Lower lobe of right lung (tissue), 2 donors: Measurements from ENCODE around the gene DMKN. TPM values are rescaled to one million over a fixed set of nuclear protein-coding genes. Genes with fewer than 3 reads are reported as not detected.
A peak's percentile ranks its signal among the peaks of the same experiment; 100 is the strongest.
"Not testable (repeated sequence)": the region's sequence is repeated elsewhere in the genome, so short reads cannot be mapped to it uniquely, and the experiment has no call there.

ENCODE experiments used
- ATAC-seq, 2 donors: fragments of 200-7000 bp; cut with Tn5 transposase; one replicate each; pipeline ENCODE4 v1.9.1; 2020 to 2022; ENCODE audit warnings: mild to moderate bottlenecking in 2 of 2, moderate library complexity in 2 of 2
- DNase-seq: peaks from one replicate; pipeline ENCODE4 v3.0.0-alpha.2; 2020
- H3K27ac ChIP-seq: fragments of 200-600 bp; one replicate; pipeline ENCODE4 v1.8.0; 2022
- H3K27me3 ChIP-seq: fragments of 200-600 bp; one replicate; pipeline ENCODE4 v1.8.0; 2022; ENCODE audit warnings: low read depth
- H3K36me3 ChIP-seq: fragments of 200-600 bp; one replicate; pipeline ENCODE4 v1.8.0; 2022; ENCODE audit warnings: mild to moderate bottlenecking
- H3K4me1 ChIP-seq: fragments of 200-600 bp; one replicate; pipeline ENCODE4 v1.8.0; 2022
- H3K4me3 ChIP-seq: fragments of 200-600 bp; one replicate; pipeline ENCODE4 v1.8.0; 2022; ENCODE audit warnings: mild to moderate bottlenecking
- H3K9me3 ChIP-seq: fragments of 200-600 bp; one replicate; pipeline ENCODE4 v1.8.0; 2022
- intact Hi-C: fragments of 100-400 bp; cut with DNase I; formaldehyde crosslinking; loops from one replicate; pipeline ENCODE4 v1.11.0; 2022
- total RNA-seq: library from RNA; stranded (reverse); fragmentation: NEBNext Ultra II Directional; extraction: Animal tissue kit (Norgen Biotek cat#: 25700); gene quantifications from one replicate; pipeline ENCODE4 v1.2.1, GENCODE V29; 2021
- TF ChIP-seq, protein P1 (sequence below): fragments of 200-600 bp; IDR thresholded peaks from one replicate; pipeline ENCODE4 v1.8.0; 2022; ENCODE audit warnings: antibody characterized with exemption, mild to moderate bottlenecking
- donor health status: DM: no; HTN: yes; CAD: no; lungs with severe emphysema.

Gene DMKN
- total RNA-seq, 1 donor from 2014 or later = 70.7 TPM

DNA sequence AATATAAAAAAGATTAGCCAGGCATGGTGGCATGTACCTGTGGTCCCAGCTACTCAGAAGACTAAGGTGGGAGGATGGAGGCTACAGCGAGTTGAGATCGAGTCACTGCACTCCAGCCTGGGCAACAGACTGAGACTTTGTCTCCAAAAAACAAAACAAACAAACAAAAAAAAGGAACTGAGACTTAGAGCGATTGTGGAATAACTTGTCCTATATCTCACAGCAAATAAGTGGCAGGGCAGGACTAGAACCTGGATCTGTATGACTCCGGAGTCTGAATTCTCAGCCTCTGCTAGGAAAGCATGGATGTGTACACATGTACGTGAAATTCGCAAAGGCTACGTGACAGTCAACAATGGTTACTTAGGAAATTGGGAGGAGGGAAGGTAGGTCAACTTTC lies 43.3 kb downstream of the DMKN start:
- peaks cover 5% of the 10 kb centered on the region for H3K4me1 ChIP-seq
- H3K27me3 ChIP-seq = no peaks in the 10 kb centered on the region
- intact Hi-C loops = no loop called here
- ATAC-seq (no peak), DNase-seq (no peak)
- no peak overlapping the region for H3K4me3 ChIP-seq
- no peaks in the 10 kb centered on the region for H3K36me3 ChIP-seq
- no peak overlapping the region for H3K27ac ChIP-seq
- TF ChIP-seq, protein P1, sequence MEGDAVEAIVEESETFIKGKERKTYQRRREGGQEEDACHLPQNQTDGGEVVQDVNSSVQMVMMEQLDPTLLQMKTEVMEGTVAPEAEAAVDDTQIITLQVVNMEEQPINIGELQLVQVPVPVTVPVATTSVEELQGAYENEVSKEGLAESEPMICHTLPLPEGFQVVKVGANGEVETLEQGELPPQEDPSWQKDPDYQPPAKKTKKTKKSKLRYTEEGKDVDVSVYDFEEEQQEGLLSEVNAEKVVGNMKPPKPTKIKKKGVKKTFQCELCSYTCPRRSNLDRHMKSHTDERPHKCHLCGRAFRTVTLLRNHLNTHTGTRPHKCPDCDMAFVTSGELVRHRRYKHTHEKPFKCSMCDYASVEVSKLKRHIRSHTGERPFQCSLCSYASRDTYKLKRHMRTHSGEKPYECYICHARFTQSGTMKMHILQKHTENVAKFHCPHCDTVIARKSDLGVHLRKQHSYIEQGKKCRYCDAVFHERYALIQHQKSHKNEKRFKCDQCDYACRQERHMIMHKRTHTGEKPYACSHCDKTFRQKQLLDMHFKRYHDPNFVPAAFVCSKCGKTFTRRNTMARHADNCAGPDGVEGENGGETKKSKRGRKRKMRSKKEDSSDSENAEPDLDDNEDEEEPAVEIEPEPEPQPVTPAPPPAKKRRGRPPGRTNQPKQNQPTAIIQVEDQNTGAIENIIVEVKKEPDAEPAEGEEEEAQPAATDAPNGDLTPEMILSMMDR = no peak
- H3K9me3 ChIP-seq = no peaks in the 10 kb centered on the region

DNA sequence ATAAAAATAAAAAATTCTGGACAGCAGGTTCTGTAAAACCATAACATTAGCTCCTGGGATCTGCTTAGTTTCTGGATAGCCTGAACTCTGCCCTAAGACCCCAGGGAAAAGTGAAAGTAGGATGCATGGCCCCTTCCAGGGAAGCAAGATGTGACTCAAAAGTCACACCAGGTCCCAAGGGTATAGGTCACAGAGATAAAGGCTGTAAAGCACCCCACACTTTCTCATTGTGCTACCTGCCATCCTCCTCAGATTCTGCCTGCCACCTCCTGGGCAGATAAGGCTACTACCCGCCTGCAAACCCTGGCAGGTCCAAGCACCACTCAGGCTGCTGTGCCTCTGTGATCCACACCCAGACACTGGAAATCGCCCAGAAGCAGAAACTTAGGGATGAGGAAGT lies 44.8 kb downstream of the DMKN start:
- intact Hi-C loops = no loop called here
- Histone ChIP-seq H3K27ac (no peak overlapping the region), H3K27me3 (no peaks in the 10 kb centered on the region), H3K4me3 (no peak overlapping the region), H3K4me1 (peaks cover 5% of the 10 kb centered on the region), H3K36me3 (no peaks in the 10 kb centered on the region), H3K9me3 (no peaks in the 10 kb centered on the region)
- TF ChIP-seq, protein P1 = peak; percentile 71
- ATAC-seq (peak; percentile 90 to 92), DNase-seq (peak; percentile 67)

DNA sequence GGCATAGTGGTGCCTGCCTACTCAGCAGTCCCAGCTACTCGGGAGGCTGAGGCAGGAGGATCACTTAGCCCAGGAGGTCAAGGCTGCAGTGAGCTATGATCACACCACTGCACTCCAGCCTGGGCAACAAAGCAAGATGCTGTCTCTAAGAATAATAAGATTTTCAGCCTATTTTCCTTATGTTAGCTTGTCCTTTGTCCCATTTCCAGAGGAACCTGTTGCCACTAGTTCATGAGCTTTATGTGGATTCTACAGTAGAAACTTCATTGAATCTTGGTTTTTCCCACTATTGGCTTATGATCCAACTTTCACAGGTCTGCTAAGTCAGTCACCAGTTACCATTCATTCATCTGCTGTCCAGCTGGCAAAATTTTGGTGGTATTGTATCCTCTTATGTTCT lies 47.2 kb downstream of the DMKN start:
- H3K27me3 ChIP-seq = no peaks in the 10 kb centered on the region
- H3K4me1 ChIP-seq = peaks cover 15% of the 10 kb centered on the region
- H3K4me3 ChIP-seq = no peak overlapping the region
- DNase-seq (no peak), ATAC-seq (no peak)
- no peaks in the 10 kb centered on the region for H3K9me3 ChIP-seq
- intact Hi-C loops = no loop called here
- no peaks in the 10 kb centered on the region for H3K36me3 ChIP-seq
- TF ChIP-seq, protein P1 = no peak
- no peak overlapping the region for H3K27ac ChIP-seq

DNA sequence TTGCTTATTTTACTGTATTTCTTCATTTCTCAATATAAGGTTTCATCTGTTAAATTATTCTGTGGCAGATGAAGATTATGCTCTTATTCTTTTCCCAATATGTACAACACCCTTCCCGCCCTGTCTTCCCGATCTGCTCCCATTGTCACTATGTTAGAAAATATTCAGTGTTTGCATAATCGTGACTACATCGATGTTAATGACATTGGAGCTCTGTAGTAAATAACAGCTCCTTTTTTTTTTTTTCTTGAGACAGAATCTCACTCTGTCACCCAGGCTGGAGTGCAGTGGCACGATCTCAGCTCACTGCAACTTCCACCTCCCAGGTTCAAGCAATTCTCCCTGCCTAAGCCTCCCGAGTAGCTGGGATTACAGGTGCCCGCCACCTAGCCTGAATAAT lies 50.5 kb downstream of the DMKN start:
- H3K4me1 ChIP-seq = peaks cover 36% of the 10 kb centered on the region
- H3K9me3 ChIP-seq, H3K4me3 ChIP-seq, ATAC-seq, H3K27ac ChIP-seq, H3K27me3 ChIP-seq, DNase-seq, H3K36me3 ChIP-seq, intact Hi-C loops: not testable (repeated sequence)

DNA sequence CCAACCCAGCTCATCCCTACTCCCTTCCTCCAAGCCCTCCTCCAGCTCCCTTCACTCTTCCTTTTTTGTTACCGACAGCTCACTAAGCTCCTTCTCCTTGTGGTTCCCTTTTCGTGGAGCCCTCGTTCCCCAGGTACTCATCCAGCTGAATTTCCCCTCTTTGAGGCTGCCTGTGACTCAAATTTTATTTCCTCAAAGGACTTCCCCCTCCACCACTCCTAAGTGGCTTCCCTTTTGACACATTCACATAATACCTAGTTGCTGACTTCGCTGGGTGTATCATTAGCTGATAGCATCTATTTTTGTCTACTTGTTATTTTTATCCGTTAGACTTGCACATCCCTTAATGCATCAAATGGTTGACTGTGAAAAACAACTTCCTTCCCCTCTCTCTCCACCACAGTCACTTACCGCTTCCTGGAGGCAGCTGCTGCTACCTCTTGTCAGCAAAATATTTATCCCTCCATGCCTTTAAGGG lies 50.9 kb downstream of the DMKN start:
- no peak overlapping the region for H3K27ac ChIP-seq
- H3K4me3 ChIP-seq = no peak overlapping the region
- H3K27me3 ChIP-seq = no peaks in the 10 kb centered on the region
- H3K9me3 ChIP-seq = no peaks in the 10 kb centered on the region
- DNase-seq (no peak), ATAC-seq (peak; percentile 50 to 63)
- intact Hi-C loops = no loop called here
- TF ChIP-seq, protein P1 = no peak
- H3K4me1 ChIP-seq = peaks cover 39% of the 10 kb centered on the region
- H3K36me3 ChIP-seq = no peaks in the 10 kb centered on the region

DNA sequence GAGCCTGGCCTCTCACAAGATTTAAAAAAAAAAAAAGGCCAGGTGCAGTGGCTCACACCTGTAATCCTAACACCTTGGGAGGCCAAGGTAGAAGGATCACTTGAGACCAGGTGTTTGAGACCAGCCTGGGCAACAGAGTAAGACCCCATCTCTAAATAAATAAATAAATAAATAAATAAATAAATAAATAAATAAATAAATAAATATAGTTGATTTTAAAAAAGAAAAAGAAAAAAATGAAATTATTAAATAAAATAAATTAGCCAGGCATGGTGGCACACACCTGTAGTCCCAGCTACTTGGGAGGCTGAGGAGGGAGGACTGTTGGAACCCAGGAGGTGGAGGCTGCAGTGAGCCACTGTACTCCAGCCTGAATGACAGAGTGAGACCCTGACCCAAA lies 51.7 kb downstream of the DMKN start:
- H3K4me1 ChIP-seq = peaks cover 39% of the 10 kb centered on the region

DNA sequence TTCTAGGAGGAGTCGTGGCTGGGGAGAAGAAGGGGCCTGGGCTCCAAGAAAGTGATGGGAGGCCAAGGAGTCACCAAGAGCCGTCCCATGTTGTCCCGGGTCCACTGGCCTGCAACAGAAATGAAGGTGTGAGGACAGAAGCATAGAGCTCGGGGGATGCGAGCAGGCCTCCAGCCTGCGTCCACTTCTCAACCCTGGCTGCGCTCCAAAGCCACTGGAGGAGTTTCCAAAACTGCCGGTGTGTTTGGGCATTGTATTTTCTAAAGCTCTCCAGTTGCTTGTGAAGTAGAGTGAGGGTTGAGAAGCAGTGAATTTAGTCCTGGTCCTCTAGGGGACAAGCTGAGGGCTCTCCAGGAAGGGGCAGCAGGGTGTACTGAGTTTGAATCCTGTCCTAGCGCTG lies 52.4 kb downstream of the DMKN start:
- H3K4me1 ChIP-seq = peaks cover 39% of the 10 kb centered on the region
- intact Hi-C loops = no loop called here
- H3K27me3 ChIP-seq = no peaks in the 10 kb centered on the region
- H3K36me3 ChIP-seq = no peaks in the 10 kb centered on the region
- H3K9me3 ChIP-seq = no peaks in the 10 kb centered on the region
- no peak overlapping the region for H3K27ac ChIP-seq
- DNase-seq (no peak), ATAC-seq (no peak)
- no peak overlapping the region for H3K4me3 ChIP-seq
- TF ChIP-seq, protein P1 = no peak

More for the DNA sequence above, 51.7 kb downstream of the DMKN start:
- intact Hi-C loops, ATAC-seq, H3K27ac ChIP-seq, H3K27me3 ChIP-seq, H3K4me3 ChIP-seq, H3K9me3 ChIP-seq, H3K36me3 ChIP-seq, DNase-seq: not testable (repeated sequence)
